ENCODE measurements around the gene ZBTB34.

Gene ZBTB34

DNA sequence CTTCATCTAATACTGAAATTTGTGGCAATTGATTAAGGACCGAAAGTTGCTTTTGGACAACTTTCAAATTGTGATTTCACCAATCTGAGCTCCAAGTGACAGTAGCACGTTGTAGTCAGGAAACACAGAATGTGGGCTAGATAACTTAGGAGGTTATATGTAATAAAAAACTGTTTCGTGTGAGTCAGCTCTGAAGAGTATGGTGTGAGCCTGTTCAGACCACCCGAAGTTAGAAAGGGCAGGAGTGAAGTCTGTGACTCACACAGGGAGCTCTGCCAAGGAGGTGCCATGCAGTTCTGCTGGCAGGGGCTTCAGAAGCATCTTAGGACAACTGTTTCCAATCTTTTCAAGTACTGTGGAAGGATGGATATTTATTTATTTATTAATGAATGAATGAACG, 16.4 kb upstream of the ZBTB34 start:
- Histone ChIP-seq H3K27ac (ENCODE audit: low read depth, low read length) (no peak overlapping the region), H3K9ac (ENCODE audit: low read length) (no peak overlapping the region), H3K4me1 (ENCODE audit: control insufficient read depth, insufficient read depth, low read length) (no peaks in the 10 kb centered on the region), H3K9me3 (ENCODE audit: control insufficient read depth, insufficient read depth, low read depth, low read length) (no peaks in the 10 kb centered on the region), H3K4me3 (ENCODE audit: low read depth, low read length) (no peak overlapping the region), H3K27me3 (ENCODE audit: control insufficient read depth, insufficient read depth, low read length) (no peaks in the 10 kb centered on the region), H3K36me3 (ENCODE audit: control insufficient read depth, insufficient read depth, low read length) (no peaks in the 10 kb centered on the region)

DNA sequence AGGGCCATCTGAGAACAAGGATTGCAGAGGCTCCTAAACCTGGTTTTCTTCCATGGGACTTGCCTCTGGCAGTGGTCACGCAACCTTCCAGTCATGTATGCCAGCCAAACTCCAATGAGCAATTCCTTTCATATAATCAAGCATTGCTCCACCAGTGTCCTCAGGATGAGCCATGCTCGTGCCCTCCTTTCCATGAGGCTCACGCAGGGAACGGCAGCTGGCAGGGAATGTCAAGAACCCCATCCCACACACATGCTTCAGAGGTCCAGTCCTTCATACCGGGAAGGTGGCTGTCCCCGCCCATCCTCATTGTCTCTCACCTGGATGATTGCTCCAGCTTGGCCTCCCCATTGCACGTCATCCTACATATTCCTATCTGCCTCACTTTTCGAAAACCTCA, 13.4 kb upstream of the ZBTB34 start:
- H3K9ac ChIP-seq (ENCODE audit: low read length), result no peak overlapping the region
- H3K36me3 ChIP-seq (ENCODE audit: control insufficient read depth, insufficient read depth, low read length), result no peaks in the 10 kb centered on the region

DNA sequence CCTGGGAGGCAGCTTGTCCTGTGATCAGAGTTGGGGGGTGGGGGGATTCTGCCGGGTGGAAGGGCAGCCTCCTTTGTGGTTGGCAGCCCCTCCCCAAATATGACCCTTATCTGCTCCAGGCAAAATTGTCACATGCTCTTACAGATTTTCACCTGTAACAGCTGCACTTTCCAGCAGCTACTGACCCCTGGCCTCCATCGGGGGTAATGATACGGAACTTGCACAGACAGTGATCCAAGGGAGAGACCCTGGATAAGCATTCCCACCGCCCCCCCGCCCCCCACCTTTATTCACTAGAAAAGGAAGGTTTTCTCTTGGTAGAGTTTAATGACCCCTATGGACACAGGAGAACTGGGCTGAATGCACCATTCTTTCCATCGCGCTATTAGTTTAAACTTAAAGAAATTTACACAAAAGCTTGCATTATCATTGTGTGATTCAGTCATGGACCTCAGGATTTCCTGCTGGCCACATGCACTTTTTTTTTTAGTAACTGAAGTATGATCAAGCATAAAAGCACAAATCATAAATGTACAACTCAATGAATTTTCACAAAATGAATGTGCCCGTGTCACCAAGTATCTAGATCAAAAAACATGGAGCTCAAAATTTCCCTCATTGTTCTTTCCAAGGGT, 10.7 kb upstream of the ZBTB34 start:
- Histone ChIP-seq H3K4me3 (ENCODE audit: low read depth, low read length) (no peak overlapping the region), H3K9me3 (ENCODE audit: control insufficient read depth, insufficient read depth, low read depth, low read length) (no peaks in the 10 kb centered on the region), H3K36me3 (ENCODE audit: control insufficient read depth, insufficient read depth, low read length) (no peaks in the 10 kb centered on the region), H3K4me1 (ENCODE audit: control insufficient read depth, insufficient read depth, low read length) (no peaks in the 10 kb centered on the region), H3K9ac (ENCODE audit: low read length) (no peak overlapping the region), H3K27me3 (ENCODE audit: control insufficient read depth, insufficient read depth, low read length) (peaks cover 5% of the 10 kb centered on the region; the same call in 1 of the 2 replicates), H3K27ac (ENCODE audit: low read depth, low read length) (no peak overlapping the region)

More for the DNA sequence above, 13.4 kb upstream of the ZBTB34 start:
- Histone ChIP-seq H3K4me1 (ENCODE audit: control insufficient read depth, insufficient read depth, low read length) (no peaks in the 10 kb centered on the region), H3K27me3 (ENCODE audit: control insufficient read depth, insufficient read depth, low read length) (peaks cover 5% of the 10 kb centered on the region; the same call in 1 of the 2 replicates), H3K27ac (ENCODE audit: low read depth, low read length) (no peak overlapping the region), H3K9me3 (ENCODE audit: control insufficient read depth, insufficient read depth, low read depth, low read length) (no peaks in the 10 kb centered on the region), H3K4me3 (ENCODE audit: low read depth, low read length) (no peak overlapping the region)

DNA sequence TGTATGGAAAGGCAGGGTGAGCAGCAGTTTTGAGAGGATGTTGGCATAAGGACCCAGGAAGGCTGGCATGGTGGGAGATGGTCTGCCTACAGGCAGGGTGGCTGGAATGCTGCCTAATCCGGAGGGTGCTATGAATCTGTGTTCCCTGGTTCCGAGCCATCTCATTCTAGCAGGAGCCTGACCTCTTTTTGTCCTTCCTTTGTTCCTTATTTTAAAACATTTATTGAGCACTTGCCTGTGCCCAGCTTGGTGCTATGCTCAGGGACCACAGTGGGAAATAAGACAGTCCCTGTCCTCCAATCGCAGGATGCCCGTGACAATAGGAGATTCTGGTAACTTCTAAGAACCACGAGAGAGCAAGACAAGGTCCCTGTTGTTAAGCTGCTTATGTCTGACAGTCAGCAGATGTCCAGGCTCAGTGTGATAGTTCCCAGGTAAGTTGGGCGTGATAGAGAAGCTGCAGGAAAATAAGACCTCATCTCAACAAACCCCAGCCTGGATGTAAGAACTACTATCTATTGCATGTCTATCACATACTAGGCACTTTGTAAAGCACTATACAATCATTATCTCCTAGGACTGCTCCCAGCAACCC, 9.1 kb upstream of the ZBTB34 start:
- H3K9ac ChIP-seq (ENCODE audit: low read length), result no peak overlapping the region

DNA sequence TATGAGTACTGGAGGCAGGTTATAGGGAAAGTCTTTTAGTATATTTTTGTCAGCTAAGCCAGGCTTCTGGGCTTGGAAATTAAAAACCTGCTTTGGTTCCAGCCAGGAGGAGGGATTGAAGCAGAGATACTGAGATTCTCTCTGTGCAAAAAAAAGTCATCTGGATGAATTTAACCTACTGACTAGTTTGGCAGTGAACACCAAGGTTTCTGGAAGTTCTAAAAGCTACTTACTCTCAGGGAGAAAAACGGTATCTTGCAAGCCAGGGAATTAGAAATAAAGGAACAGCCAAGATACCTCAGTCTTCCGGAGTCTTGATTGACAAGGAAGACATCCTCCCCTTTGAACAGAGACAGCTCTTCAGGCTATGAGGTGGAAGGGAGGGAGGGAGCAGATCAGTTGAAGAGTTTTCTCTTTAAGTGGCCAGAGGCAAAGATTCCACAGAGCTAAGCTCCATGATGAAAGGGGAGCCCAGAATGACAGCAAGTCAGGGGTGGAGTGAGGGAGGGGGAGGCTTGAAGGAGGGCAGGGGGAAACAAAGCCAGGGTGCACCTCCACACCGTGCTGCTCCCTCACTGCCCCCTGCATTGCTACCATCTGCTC, 8.3 kb upstream of the ZBTB34 start:
- Histone ChIP-seq H3K27ac (ENCODE audit: low read depth, low read length) (no peak overlapping the region), H3K4me3 (ENCODE audit: low read depth, low read length) (no peak overlapping the region), H3K4me1 (ENCODE audit: control insufficient read depth, insufficient read depth, low read length) (no peaks in the 10 kb centered on the region), H3K27me3 (ENCODE audit: control insufficient read depth, insufficient read depth, low read length) (peaks cover 5% of the 10 kb centered on the region; the same call in 1 of the 2 replicates), H3K9ac (ENCODE audit: low read length) (no peak overlapping the region), H3K36me3 (ENCODE audit: control insufficient read depth, insufficient read depth, low read length) (no peaks in the 10 kb centered on the region), H3K9me3 (ENCODE audit: control insufficient read depth, insufficient read depth, low read depth, low read length) (no peaks in the 10 kb centered on the region)

More for the DNA sequence above, 9.1 kb upstream of the ZBTB34 start:
- Histone ChIP-seq H3K36me3 (ENCODE audit: control insufficient read depth, insufficient read depth, low read length) (no peaks in the 10 kb centered on the region), H3K4me3 (ENCODE audit: low read depth, low read length) (no peak overlapping the region), H3K9me3 (ENCODE audit: control insufficient read depth, insufficient read depth, low read depth, low read length) (no peaks in the 10 kb centered on the region), H3K27ac (ENCODE audit: low read depth, low read length) (no peak overlapping the region), H3K4me1 (ENCODE audit: control insufficient read depth, insufficient read depth, low read length) (no peaks in the 10 kb centered on the region), H3K27me3 (ENCODE audit: control insufficient read depth, insufficient read depth, low read length) (peaks cover 5% of the 10 kb centered on the region; the same call in 1 of the 2 replicates)

DNA sequence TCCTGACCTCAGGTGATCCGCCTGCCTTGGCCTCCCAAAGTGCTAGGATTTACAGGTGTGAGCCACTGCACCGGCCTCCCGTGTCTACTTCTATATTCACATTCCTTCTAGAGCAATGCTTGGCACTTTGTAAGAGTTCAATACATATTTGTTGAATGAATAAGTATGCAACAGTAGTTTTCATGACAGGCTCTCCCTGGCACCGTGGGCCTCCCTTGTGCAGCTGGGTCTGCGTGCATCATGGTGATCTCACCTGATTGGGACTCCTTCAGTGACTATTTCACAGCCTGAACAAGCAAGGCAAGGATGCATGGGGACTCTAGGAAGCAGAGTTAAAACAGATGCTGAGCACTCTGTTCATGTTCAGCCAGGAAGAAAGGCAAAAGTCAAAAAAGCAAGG, 6.8 kb upstream of the ZBTB34 start:
- Histone ChIP-seq H3K36me3 (ENCODE audit: control insufficient read depth, insufficient read depth, low read length) (no peaks in the 10 kb centered on the region), H3K27me3 (ENCODE audit: control insufficient read depth, insufficient read depth, low read length) (peaks cover 5% of the 10 kb centered on the region; the same call in 1 of the 2 replicates), H3K4me1 (ENCODE audit: control insufficient read depth, insufficient read depth, low read length) (no peaks in the 10 kb centered on the region), H3K9ac (ENCODE audit: low read length) (no peak overlapping the region), H3K9me3 (ENCODE audit: control insufficient read depth, insufficient read depth, low read depth, low read length) (no peaks in the 10 kb centered on the region), H3K4me3 (ENCODE audit: low read depth, low read length) (no peak overlapping the region), H3K27ac (ENCODE audit: low read depth, low read length) (no peak overlapping the region)

DNA sequence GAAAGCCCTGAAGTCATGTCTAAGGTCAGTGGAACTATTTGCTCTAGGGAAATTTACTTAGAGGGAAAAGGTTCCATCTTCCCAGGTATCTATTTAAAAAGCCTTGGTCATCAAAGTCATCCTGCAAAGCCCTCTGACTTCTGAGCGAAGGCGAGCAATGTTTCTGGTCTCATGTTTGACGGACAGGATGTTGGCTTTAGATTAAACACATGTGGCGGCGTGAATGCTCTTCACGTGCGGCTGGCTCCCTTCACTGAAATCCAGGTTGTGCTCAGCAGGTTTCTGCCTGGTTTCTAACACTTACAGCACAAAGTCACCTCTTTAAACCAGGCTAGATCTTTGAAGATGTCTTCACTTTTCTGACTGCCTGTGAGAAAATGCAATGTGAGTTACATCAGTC, 5.7 kb upstream of the ZBTB34 start:
- no peaks in the 10 kb centered on the region for H3K9me3 ChIP-seq (ENCODE audit: control insufficient read depth, insufficient read depth, low read depth, low read length)
- H3K36me3 ChIP-seq (ENCODE audit: control insufficient read depth, insufficient read depth, low read length), result no peaks in the 10 kb centered on the region
- no peak overlapping the region for H3K4me3 ChIP-seq (ENCODE audit: low read depth, low read length)
- no peak overlapping the region for H3K27ac ChIP-seq (ENCODE audit: low read depth, low read length)
- H3K4me1 ChIP-seq (ENCODE audit: control insufficient read depth, insufficient read depth, low read length), result peaks cover 4% of the 10 kb centered on the region; the same call in 1 of the 2 replicates
- peaks cover 5% of the 10 kb centered on the region; the same call in 1 of the 2 replicates for H3K27me3 ChIP-seq (ENCODE audit: control insufficient read depth, insufficient read depth, low read length)
- no peak overlapping the region for H3K9ac ChIP-seq (ENCODE audit: low read length)

DNA sequence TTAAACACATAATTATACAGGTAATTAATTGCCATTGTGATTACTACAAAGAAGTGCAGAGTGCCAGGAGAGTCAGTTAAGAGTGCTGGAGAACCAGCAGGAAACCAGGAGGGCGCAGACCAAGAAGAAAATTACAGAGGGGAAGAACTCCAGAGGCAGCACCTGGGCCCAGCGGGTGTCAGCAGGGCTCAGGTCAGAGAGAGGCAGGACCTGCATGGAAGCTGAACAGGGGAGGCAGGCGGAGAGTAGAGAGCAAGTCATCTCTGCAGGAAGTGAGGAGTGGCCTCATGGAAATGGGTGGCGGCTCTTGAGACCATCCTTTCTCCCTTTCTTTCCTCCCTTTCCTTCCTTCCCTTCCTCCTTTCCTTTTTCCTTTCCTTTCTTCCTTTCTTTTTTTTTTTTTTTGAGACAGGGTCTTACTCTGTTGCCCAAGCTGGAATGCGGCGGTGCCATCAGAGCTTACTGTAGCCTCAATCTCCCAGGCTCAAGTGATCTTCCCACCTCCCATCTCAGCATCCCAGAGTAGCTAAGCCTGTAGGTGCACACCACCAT, 4.0 kb upstream of the ZBTB34 start:
- H3K9me3 ChIP-seq (ENCODE audit: control insufficient read depth, insufficient read depth, low read depth, low read length), result no peaks in the 10 kb centered on the region
- no peak overlapping the region for H3K4me3 ChIP-seq (ENCODE audit: low read depth, low read length)
- H3K4me1 ChIP-seq (ENCODE audit: control insufficient read depth, insufficient read depth, low read length), result peaks cover 4% of the 10 kb centered on the region; the same call in 1 of the 2 replicates
- no peak overlapping the region for H3K27ac ChIP-seq (ENCODE audit: low read depth, low read length)
- H3K36me3 ChIP-seq (ENCODE audit: control insufficient read depth, insufficient read depth, low read length), result no peaks in the 10 kb centered on the region
- H3K9ac ChIP-seq (ENCODE audit: low read length), result no peak overlapping the region
- peaks cover 2% of the 10 kb centered on the region; the same call in 1 of the 2 replicates for H3K27me3 ChIP-seq (ENCODE audit: control insufficient read depth, insufficient read depth, low read length)

DNA sequence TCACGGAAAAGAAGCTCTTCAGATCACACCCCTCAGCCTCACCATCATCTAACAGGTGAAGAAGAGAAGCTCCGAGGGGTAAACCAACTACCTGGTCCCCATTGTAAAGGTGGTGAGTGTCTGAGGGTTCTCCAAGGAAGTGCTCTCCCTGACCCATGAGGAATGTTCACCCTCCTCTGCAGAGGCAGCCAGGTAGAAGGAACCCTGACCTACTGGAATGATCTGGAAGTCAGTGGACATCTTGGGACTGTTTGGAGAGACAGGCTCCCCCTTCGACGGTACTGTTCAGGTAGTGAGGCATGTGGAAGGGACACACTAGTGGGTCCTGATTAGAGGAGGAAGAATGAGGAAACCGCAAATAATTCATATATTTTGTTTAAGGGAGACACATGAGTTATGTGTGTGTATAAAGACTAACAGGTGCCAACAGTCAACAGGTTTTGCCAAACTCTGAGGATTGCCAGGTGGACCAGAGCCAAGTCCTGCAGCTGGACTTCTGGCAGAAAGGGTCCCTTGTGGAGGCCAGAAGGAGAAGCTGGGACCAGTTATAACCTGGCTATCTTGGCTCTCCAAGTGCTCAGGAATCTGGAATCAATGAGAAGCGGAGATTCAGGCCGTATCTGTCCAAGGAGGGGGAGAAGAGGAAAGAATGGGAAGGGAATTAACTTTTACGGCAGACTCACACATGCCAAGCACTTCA, 3.0 kb upstream of the ZBTB34 start:
- H3K4me3 ChIP-seq (ENCODE audit: low read depth, low read length), result no peak overlapping the region
- H3K36me3 ChIP-seq (ENCODE audit: control insufficient read depth, insufficient read depth, low read length), result no peaks in the 10 kb centered on the region
- peaks cover 12% of the 10 kb centered on the region for H3K4me1 ChIP-seq (ENCODE audit: control insufficient read depth, insufficient read depth, low read length)
- no peak overlapping the region for H3K9ac ChIP-seq (ENCODE audit: low read length)
- no peaks in the 10 kb centered on the region for H3K9me3 ChIP-seq (ENCODE audit: control insufficient read depth, insufficient read depth, low read depth, low read length)
- no peaks in the 10 kb centered on the region for H3K27me3 ChIP-seq (ENCODE audit: control insufficient read depth, insufficient read depth, low read length)
- H3K27ac ChIP-seq (ENCODE audit: low read depth, low read length), result no peak overlapping the region

DNA sequence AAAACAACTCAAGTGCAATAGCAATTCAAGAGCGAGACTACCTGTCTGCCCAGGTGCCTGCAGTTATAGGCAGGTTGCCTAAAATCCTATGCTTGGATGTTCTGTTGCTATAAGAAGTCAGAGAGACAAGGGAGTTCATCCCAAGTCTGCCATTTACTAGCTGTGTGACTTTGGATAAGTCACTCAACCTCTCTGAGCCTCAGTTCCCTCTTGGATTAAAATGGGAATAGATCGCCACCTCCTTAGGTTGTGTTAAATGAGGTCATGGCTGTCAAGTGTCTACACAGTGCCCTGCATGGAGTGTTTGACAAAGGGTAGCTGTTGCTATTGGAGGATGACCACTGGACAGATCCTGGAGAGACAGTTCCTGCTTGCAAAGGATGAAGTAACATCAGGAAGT, 1.3 kb upstream of the ZBTB34 start:
- H3K9ac ChIP-seq (ENCODE audit: low read length), result no peak overlapping the region
- H3K4me3 ChIP-seq (ENCODE audit: low read depth, low read length), result no peak overlapping the region
- no peaks in the 10 kb centered on the region for H3K9me3 ChIP-seq (ENCODE audit: control insufficient read depth, insufficient read depth, low read depth, low read length)
- H3K27me3 ChIP-seq (ENCODE audit: control insufficient read depth, insufficient read depth, low read length), result no peaks in the 10 kb centered on the region
- no peak overlapping the region for H3K27ac ChIP-seq (ENCODE audit: low read depth, low read length)
- peaks cover 6% of the 10 kb centered on the region for H3K36me3 ChIP-seq (ENCODE audit: control insufficient read depth, insufficient read depth, low read length)
- peaks cover 21% of the 10 kb centered on the region for H3K4me1 ChIP-seq (ENCODE audit: control insufficient read depth, insufficient read depth, low read length)
